Bronchial epithelial cell (primary cell): ENCODE measurements around the gene LRRC57. TPM values are rescaled to one million over a fixed set of nuclear protein-coding genes. Genes with fewer than 3 reads are reported as not detected.

Experiments used
- DNase-seq: peaks from one replicate; pipeline ENCODE4 v3.0.0-alpha.2; 2010; ENCODE audit warnings: low read depth
- FAIRE-seq: peaks from 2 replicates; lab custom pipeline; 2011; peaks lifted over from hg19 to GRCh38; lab: Jason Lieb, UNC
- H3K27me3 ChIP-seq: 2 replicates; pipeline ENCODE4 v1.5.1; 2011; ENCODE audit warnings: low read length; ENCODE audit not compliant: control insufficient read depth, insufficient read depth
- H3K36me3 ChIP-seq: 2 replicates; pipeline ENCODE4 v1.5.1; 2011; ENCODE audit warnings: low read length; ENCODE audit not compliant: control insufficient read depth, insufficient read depth
- H3K4me3 ChIP-seq: 2 replicates; pipeline ENCODE4 v1.5.1; 2011; ENCODE audit warnings: mild to moderate bottlenecking, low read depth, low read length, control low read depth
- CTCF ChIP-seq: IDR thresholded peaks from 2 replicates; pipeline ENCODE4 v1.5.1; 2011; ENCODE audit warnings: mild to moderate bottlenecking, moderate library complexity, low read length, control low read depth, inconsistent platforms; ENCODE audit not compliant: insufficient read depth, severe bottlenecking
- total RNA-seq: library from RNA; depleted of rRNA; stranded (reverse); fragments of >200 nt; gene quantifications from 2 replicates; pipeline ENCODE4 v1.2.1, GENCODE V29; 2014

LRRC57 gene
- total RNA-seq, 1 donor from 2014 or later, result 17.1 TPM

- no peak overlapping the region for H3K4me3 ChIP-seq
- no peaks in the 10 kb centered on the region for H3K36me3 ChIP-seq
- FAIRE-seq, result no peak
- no peaks in the 10 kb centered on the region for H3K27me3 ChIP-seq
- TF ChIP-seq CTCF, result no peak
- no peak for DNase-seq
Measured at GRCh38 chr15:42510258-42511006, 38.2 kb downstream of the LRRC57 start.

- FAIRE-seq (no peak), DNase-seq (no peak)
- Histone ChIP-seq H3K4me3 (no peak overlapping the region), H3K36me3 (no peaks in the 10 kb centered on the region), H3K27me3 (no peaks in the 10 kb centered on the region)
- no peak for TF ChIP-seq CTCF
Measured at GRCh38 chr15:42508263-42508690, 40.3 kb downstream of the LRRC57 start.

- no peak for FAIRE-seq
- Histone ChIP-seq H3K4me3 (no peak overlapping the region), H3K36me3 (no peaks in the 10 kb centered on the region), H3K27me3 (no peaks in the 10 kb centered on the region)
- DNase-seq, result no peak
- no peak for TF ChIP-seq CTCF
Measured at GRCh38 chr15:42507514-42507913, 41.1 kb downstream of the LRRC57 start.

GRCh38 chr15:42504631-42505030 is 44.0 kb downstream of the LRRC57 start:
- Histone ChIP-seq H3K27me3 (no peaks in the 10 kb centered on the region), H3K4me3 (no peak overlapping the region), H3K36me3 (no peaks in the 10 kb centered on the region)
- DNase-seq (no peak), FAIRE-seq (no peak)
- no peak for TF ChIP-seq CTCF

GRCh38 chr15:42503825-42504224 is 44.8 kb downstream of the LRRC57 start:
- FAIRE-seq (no peak), DNase-seq (no peak)
- Histone ChIP-seq H3K4me3 (no peak overlapping the region), H3K27me3 (no peaks in the 10 kb centered on the region), H3K36me3 (no peaks in the 10 kb centered on the region)
- no peak for TF ChIP-seq CTCF

GRCh38 chr15:42502477-42502876 is 46.1 kb downstream of the LRRC57 start:
- Histone ChIP-seq H3K36me3 (peaks cover 1% of the 10 kb centered on the region), H3K27me3 (no peaks in the 10 kb centered on the region), H3K4me3 (no peak overlapping the region)
- no peak for TF ChIP-seq CTCF
- DNase-seq (no peak), FAIRE-seq (no peak)
